ENCODE results near the gene ZNF391.
"Not testable (repeated sequence)": the region's sequence is repeated elsewhere in the genome, so short reads cannot be mapped to it uniquely, and the experiment has no call there.

Gene ZNF391

GRCh38 chr6:27375613-27376079 lies 12.9 kb upstream of the ZNF391 start:
- DNase-seq (ENCODE audit: low spot score): no peak
- no peak for TF ChIP-seq CTCF (IDR thresholded peaks at IDR 0.05; ENCODE audit: extremely low read depth, missing control alignments)

GRCh38 chr6:27378406-27378805 lies 10.2 kb upstream of the ZNF391 start:
- not testable (repeated sequence) for DNase-seq (ENCODE audit: low spot score)

- not testable (repeated sequence) for DNase-seq (ENCODE audit: low spot score)
Measured at GRCh38 chr6:27381001-27381400, 7.6 kb upstream of the ZNF391 start.

- no peak for TF ChIP-seq CTCF (IDR thresholded peaks at IDR 0.05; ENCODE audit: extremely low read depth, missing control alignments)
Measured at GRCh38 chr6:27383011-27383410, 5.5 kb upstream of the ZNF391 start.

GRCh38 chr6:27383481-27383880 lies 5.1 kb upstream of the ZNF391 start:
- DNase-seq (ENCODE audit: low spot score): no peak
- no peak for TF ChIP-seq CTCF (IDR thresholded peaks at IDR 0.05; ENCODE audit: extremely low read depth, missing control alignments)

More at GRCh38 chr6:27383011-27383410, 5.5 kb upstream of the ZNF391 start:
- DNase-seq (ENCODE audit: low spot score): no peak

- no peak for DNase-seq (ENCODE audit: low spot score)
- no peak for TF ChIP-seq CTCF (IDR thresholded peaks at IDR 0.05; ENCODE audit: extremely low read depth, missing control alignments)
Measured at GRCh38 chr6:27392623-27393022, 4.1 kb downstream of the ZNF391 start.

GRCh38 chr6:27394073-27394472 lies 5.5 kb downstream of the ZNF391 start:
- no peak for TF ChIP-seq CTCF (IDR thresholded peaks at IDR 0.05; ENCODE audit: extremely low read depth, missing control alignments)
- DNase-seq (ENCODE audit: low spot score): no peak

GRCh38 chr6:27400877-27401642 lies 12.5 kb downstream of the ZNF391 start:
- no peak for TF ChIP-seq CTCF (IDR thresholded peaks at IDR 0.05; ENCODE audit: extremely low read depth, missing control alignments)
- no peak for DNase-seq (ENCODE audit: low spot score)

All from GM20000 (cell line).